Mesendoderm (in vitro differentiated cells): Measurements from ENCODE around the gene CLSTN2.
A peak's percentile ranks its signal among the peaks of the same experiment; 100 is the strongest.

ENCODE experiments used
- DNase-seq: peaks from one replicate; pipeline ENCODE4 v3.0.0; 2013
- H2AK5ac ChIP-seq: 2 replicates; pipeline ENCODE4 v1.6.1; 2013; ENCODE audit warnings: low read length, inconsistent platforms
- H2BK120ac ChIP-seq: 2 replicates; pipeline ENCODE4 v1.6.1; 2013; ENCODE audit warnings: low read depth, mild to moderate bottlenecking, low read length, moderate library complexity, mixed read lengths
- H2BK15ac ChIP-seq: replicated peaks from 2 replicates; pipeline ENCODE4 v1.6.1; 2013; ENCODE audit warnings: low read depth, mild to moderate bottlenecking, moderate library complexity
- H2BK5ac ChIP-seq: 2 replicates; pipeline ENCODE4 v1.6.1; 2013; ENCODE audit warnings: low read length, inconsistent platforms
- H3K18ac ChIP-seq: 2 replicates; pipeline ENCODE4 v1.6.1; 2013; ENCODE audit warnings: mild to moderate bottlenecking, low read length, mixed read lengths
- H3K23ac ChIP-seq: one replicate; pipeline ENCODE4 v1.6.1; 2013; ENCODE audit warnings: low read length
- H3K27ac ChIP-seq: 2 replicates; pipeline ENCODE4 v1.5.1; 2013; ENCODE audit warnings: low read depth, mild to moderate bottlenecking, inconsistent platforms, low read length, moderate library complexity
- H3K27me3 ChIP-seq: 2 replicates; pipeline ENCODE4 v1.6.1; 2013; ENCODE audit warnings: low read length, control low read depth, mild to moderate bottlenecking, inconsistent platforms; ENCODE audit not compliant: insufficient read depth, poor library complexity
- H3K36me3 ChIP-seq: 2 replicates; pipeline ENCODE4 v1.6.1; 2013; ENCODE audit warnings: low read length, inconsistent platforms; ENCODE audit not compliant: control insufficient read depth, insufficient read depth
- H3K4ac ChIP-seq: one replicate; pipeline ENCODE4 v1.6.1; 2013; ENCODE audit warnings: low read depth, mild to moderate bottlenecking, low read length, moderate library complexity
- H3K4me1 ChIP-seq: 2 replicates; pipeline ENCODE4 v1.6.1; 2013; ENCODE audit warnings: low read depth, low read length, inconsistent platforms; ENCODE audit not compliant: control insufficient read depth
- H3K4me2 ChIP-seq: 2 replicates; pipeline ENCODE4 v1.6.1; 2013; ENCODE audit warnings: low read length
- H3K4me3 ChIP-seq: 2 replicates; pipeline ENCODE4 v1.5.1; 2013; ENCODE audit warnings: mild to moderate bottlenecking, low read length
- H3K56ac ChIP-seq: one replicate; pipeline ENCODE4 v1.6.1; 2013; ENCODE audit warnings: low read length
- H3K79me1 ChIP-seq: 2 replicates; pipeline ENCODE4 v1.6.1; 2013; ENCODE audit warnings: low read length, inconsistent platforms
- H3K79me2 ChIP-seq: 2 replicates; pipeline ENCODE4 v1.6.1; 2013; ENCODE audit warnings: mild to moderate bottlenecking, low read length; ENCODE audit not compliant: control insufficient read depth, insufficient read depth
- H3K9ac ChIP-seq: 2 replicates; pipeline ENCODE4 v1.6.1; 2013; ENCODE audit warnings: low read length, inconsistent platforms
- H4K5ac ChIP-seq: one replicate; pipeline ENCODE4 v1.6.1; 2013; ENCODE audit warnings: low read length
- H4K8ac ChIP-seq: one replicate; pipeline ENCODE4 v1.6.1; 2013; ENCODE audit warnings: low read depth, mild to moderate bottlenecking, control low read depth, low read length, moderate library complexity
- WGBS: extraction: QIAGEN DNeasy Blood & Tissue Kit; methylation state at CpG from one replicate; pipeline ENCODE4 v1.1.7; 2013; ENCODE audit warnings: low lambda C conversion rate, missing lambda C conversion rate; ENCODE audit not compliant: insufficient coverage; ENCODE audit errors: extremely low coverage; 5-methylcytosine and 5-hydroxymethylcytosine counted together

CLSTN2 gene

GRCh38 chr3:140349938-140350337, 415.0 kb downstream of the CLSTN2 start:
- no peaks in the 10 kb centered on the region for H3K36me3 ChIP-seq
- H2BK5ac ChIP-seq, result no peak overlapping the region
- H2BK120ac ChIP-seq, result no peak overlapping the region
- H3K23ac ChIP-seq, result no peak overlapping the region
- no peak for DNase-seq
- no peak overlapping the region for H4K5ac ChIP-seq
- no CpG with 5 or more reads among the region's 4 CpGs for WGBS
- H3K27me3 ChIP-seq, result no peaks in the 10 kb centered on the region
- H3K27ac ChIP-seq, result no peak overlapping the region
- no peaks in the 10 kb centered on the region for H3K79me2 ChIP-seq
- H3K4me2 ChIP-seq, result no peak overlapping the region
- H3K4me3 ChIP-seq, result no peak overlapping the region
- H2AK5ac ChIP-seq, result no peak overlapping the region
- no peak overlapping the region for H3K18ac ChIP-seq
- H3K56ac ChIP-seq, result no peak overlapping the region
- H3K9ac ChIP-seq, result no peak overlapping the region
- H4K8ac ChIP-seq, result no peak overlapping the region
- no peak overlapping the region for H2BK15ac ChIP-seq
- no peaks in the 10 kb centered on the region for H3K4me1 ChIP-seq
- no peaks in the 10 kb centered on the region for H3K79me1 ChIP-seq
- H3K4ac ChIP-seq, result no peak overlapping the region

- Histone ChIP-seq H2BK15ac (no peak overlapping the region), H2AK5ac (no peak overlapping the region), H3K79me1 (no peaks in the 10 kb centered on the region), H4K8ac (no peak overlapping the region), H3K56ac (no peak overlapping the region), H2BK5ac (no peak overlapping the region), H3K4me2 (no peak overlapping the region), H3K36me3 (no peaks in the 10 kb centered on the region), H3K27ac (no peak overlapping the region), H3K4me1 (no peaks in the 10 kb centered on the region), H3K27me3 (no peaks in the 10 kb centered on the region), H4K5ac (no peak overlapping the region), H2BK120ac (no peak overlapping the region), H3K23ac (no peak overlapping the region), H3K18ac (no peak overlapping the region), H3K4ac (no peak overlapping the region), H3K4me3 (no peak overlapping the region), H3K79me2 (no peaks in the 10 kb centered on the region), H3K9ac (no peak overlapping the region)
- no CpG with 5 or more reads among the region's 3 CpGs for WGBS
- no peak for DNase-seq
Measured at GRCh38 chr3:140351466-140351865, 416.5 kb downstream of the CLSTN2 start.

DNA sequence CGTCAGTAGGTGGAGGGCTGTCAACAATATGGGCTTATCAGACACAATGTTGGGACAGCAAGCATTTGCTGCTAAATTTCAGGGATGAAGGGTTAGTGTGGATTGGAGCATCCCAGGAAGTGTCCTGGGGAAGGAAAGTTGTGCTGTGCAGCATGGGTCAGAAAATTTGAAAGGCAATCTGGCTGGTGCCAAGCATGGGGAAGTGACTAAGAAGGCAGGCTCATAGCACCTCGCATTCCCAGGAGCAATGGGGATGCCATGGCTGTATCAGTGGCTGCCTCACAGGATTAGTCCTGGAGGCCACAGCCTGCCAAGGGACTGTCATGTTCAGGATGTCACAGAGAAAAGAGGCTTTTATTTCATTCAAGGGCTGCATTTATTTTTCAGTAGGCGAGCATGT, 420.5 kb downstream of the CLSTN2 start:
- no peak overlapping the region for H2BK120ac ChIP-seq

DNA sequence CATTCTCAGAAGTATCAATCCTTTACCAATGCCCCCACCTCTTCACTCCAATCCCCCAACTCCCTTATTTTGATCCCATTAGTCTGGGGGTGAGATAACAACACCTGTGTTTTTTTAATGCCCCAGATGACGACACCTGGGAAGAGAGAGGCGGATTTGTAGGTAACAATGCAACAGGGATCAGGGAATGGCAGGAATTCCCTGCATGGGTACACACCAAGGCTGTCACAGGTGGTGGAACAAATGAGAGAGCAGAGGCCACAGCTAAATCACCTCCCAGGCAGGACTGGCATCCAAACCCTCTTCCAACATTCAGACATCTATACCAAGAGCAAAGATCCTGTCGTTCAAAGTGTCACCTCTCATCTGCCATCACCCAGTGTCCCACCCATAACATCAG, 423.7 kb downstream of the CLSTN2 start:
- H2BK5ac ChIP-seq, result no peak overlapping the region
- H4K8ac ChIP-seq, result no peak overlapping the region
- H3K56ac ChIP-seq, result no peak overlapping the region
- DNase-seq, result no peak
- no peak overlapping the region for H4K5ac ChIP-seq
- WGBS, result no CpG with 5 or more reads among the region's 3 CpGs
- no peak overlapping the region for H2AK5ac ChIP-seq
- no peaks in the 10 kb centered on the region for H3K27me3 ChIP-seq
- H3K79me2 ChIP-seq, result no peaks in the 10 kb centered on the region
- H3K9ac ChIP-seq, result no peak overlapping the region
- H3K4me2 ChIP-seq, result no peak overlapping the region
- no peak overlapping the region for H2BK15ac ChIP-seq
- no peaks in the 10 kb centered on the region for H3K36me3 ChIP-seq
- H3K79me1 ChIP-seq, result no peaks in the 10 kb centered on the region
- H3K27ac ChIP-seq, result no peak overlapping the region
- H3K18ac ChIP-seq, result no peak overlapping the region
- no peak overlapping the region for H3K4ac ChIP-seq
- H3K4me1 ChIP-seq, result no peaks in the 10 kb centered on the region
- H3K4me3 ChIP-seq, result no peak overlapping the region
- no peak overlapping the region for H3K23ac ChIP-seq
- H2BK120ac ChIP-seq, result no peak overlapping the region

More for the DNA sequence above, 420.5 kb downstream of the CLSTN2 start:
- Histone ChIP-seq H3K23ac (no peak overlapping the region), H4K5ac (no peak overlapping the region), H3K4me3 (no peak overlapping the region), H3K4me1 (no peaks in the 10 kb centered on the region), H2BK15ac (no peak overlapping the region), H3K27ac (no peak overlapping the region), H3K27me3 (no peaks in the 10 kb centered on the region), H4K8ac (no peak overlapping the region), H2AK5ac (no peak overlapping the region), H3K4me2 (no peak overlapping the region), H3K18ac (no peak overlapping the region), H3K79me1 (no peaks in the 10 kb centered on the region), H3K79me2 (no peaks in the 10 kb centered on the region), H3K9ac (no peak overlapping the region), H3K4ac (no peak overlapping the region), H3K56ac (no peak overlapping the region), H2BK5ac (no peak overlapping the region), H3K36me3 (no peaks in the 10 kb centered on the region)
- no CpG with 5 or more reads among the region's 3 CpGs for WGBS
- DNase-seq, result no peak

GRCh38 chr3:140359233-140359995, 424.4 kb downstream of the CLSTN2 start:
- no peak overlapping the region for H2AK5ac ChIP-seq
- no peak overlapping the region for H3K56ac ChIP-seq
- no peak overlapping the region for H2BK5ac ChIP-seq
- no peak overlapping the region for H3K27ac ChIP-seq
- no peaks in the 10 kb centered on the region for H3K79me2 ChIP-seq
- no peak overlapping the region for H3K4ac ChIP-seq
- no peak overlapping the region for H2BK120ac ChIP-seq
- WGBS, result no CpG with 5 or more reads among the region's 5 CpGs
- no peaks in the 10 kb centered on the region for H3K79me1 ChIP-seq
- no peak overlapping the region for H3K23ac ChIP-seq
- H3K4me2 ChIP-seq, result no peak overlapping the region
- H4K8ac ChIP-seq, result no peak overlapping the region
- no peak overlapping the region for H3K9ac ChIP-seq
- no peak for DNase-seq
- H3K27me3 ChIP-seq, result no peaks in the 10 kb centered on the region
- no peaks in the 10 kb centered on the region for H3K36me3 ChIP-seq
- no peak overlapping the region for H4K5ac ChIP-seq
- no peak overlapping the region for H2BK15ac ChIP-seq
- no peak overlapping the region for H3K18ac ChIP-seq
- H3K4me3 ChIP-seq, result no peak overlapping the region
- H3K4me1 ChIP-seq, result no peaks in the 10 kb centered on the region

DNA sequence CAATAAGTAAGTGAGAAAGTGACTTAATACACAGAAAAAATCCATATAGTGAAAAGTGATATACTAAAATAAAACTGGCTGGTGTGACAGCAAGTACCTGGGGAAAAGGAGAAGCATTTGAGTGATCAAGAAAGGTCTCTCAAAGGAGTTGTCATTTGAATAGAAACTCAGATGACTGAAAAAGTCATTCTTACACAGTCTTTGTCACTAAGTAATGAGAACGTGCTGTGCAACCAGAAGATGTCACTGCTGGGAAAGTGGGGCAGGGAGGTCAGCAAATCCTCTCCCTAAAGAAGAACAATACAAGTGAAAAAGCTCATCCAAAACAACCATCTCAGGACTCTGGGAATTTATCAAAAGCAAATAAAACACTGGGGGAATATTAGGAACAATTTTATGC, 425.3 kb downstream of the CLSTN2 start:
- no peaks in the 10 kb centered on the region for H3K36me3 ChIP-seq
- H3K79me2 ChIP-seq, result no peaks in the 10 kb centered on the region
- no peak overlapping the region for H3K4me2 ChIP-seq
- H3K27me3 ChIP-seq, result no peaks in the 10 kb centered on the region
- H3K4ac ChIP-seq, result no peak overlapping the region
- H2BK120ac ChIP-seq, result no peak overlapping the region
- H3K9ac ChIP-seq, result no peak overlapping the region
- H4K5ac ChIP-seq, result no peak overlapping the region
- H2BK15ac ChIP-seq, result no peak overlapping the region
- H3K4me1 ChIP-seq, result no peaks in the 10 kb centered on the region
- no peak overlapping the region for H3K56ac ChIP-seq
- no CpG with 5 or more reads among the region's 1 CpG for WGBS
- no peak overlapping the region for H3K23ac ChIP-seq
- H3K79me1 ChIP-seq, result no peaks in the 10 kb centered on the region
- H2AK5ac ChIP-seq, result no peak overlapping the region
- H2BK5ac ChIP-seq, result no peak overlapping the region
- no peak overlapping the region for H4K8ac ChIP-seq
- H3K18ac ChIP-seq, result no peak overlapping the region
- H3K27ac ChIP-seq, result no peak overlapping the region
- no peak overlapping the region for H3K4me3 ChIP-seq
- DNase-seq, result peak; percentile 25
